EH (cell line): ENCODE data around the gene SLC38A8.

Experiments used
- DNase-seq: peaks from one replicate; pipeline ENCODE4 v3.0.0-alpha.2; 2015; ENCODE audit warnings: low read depth

The SLC38A8 gene

DNA sequence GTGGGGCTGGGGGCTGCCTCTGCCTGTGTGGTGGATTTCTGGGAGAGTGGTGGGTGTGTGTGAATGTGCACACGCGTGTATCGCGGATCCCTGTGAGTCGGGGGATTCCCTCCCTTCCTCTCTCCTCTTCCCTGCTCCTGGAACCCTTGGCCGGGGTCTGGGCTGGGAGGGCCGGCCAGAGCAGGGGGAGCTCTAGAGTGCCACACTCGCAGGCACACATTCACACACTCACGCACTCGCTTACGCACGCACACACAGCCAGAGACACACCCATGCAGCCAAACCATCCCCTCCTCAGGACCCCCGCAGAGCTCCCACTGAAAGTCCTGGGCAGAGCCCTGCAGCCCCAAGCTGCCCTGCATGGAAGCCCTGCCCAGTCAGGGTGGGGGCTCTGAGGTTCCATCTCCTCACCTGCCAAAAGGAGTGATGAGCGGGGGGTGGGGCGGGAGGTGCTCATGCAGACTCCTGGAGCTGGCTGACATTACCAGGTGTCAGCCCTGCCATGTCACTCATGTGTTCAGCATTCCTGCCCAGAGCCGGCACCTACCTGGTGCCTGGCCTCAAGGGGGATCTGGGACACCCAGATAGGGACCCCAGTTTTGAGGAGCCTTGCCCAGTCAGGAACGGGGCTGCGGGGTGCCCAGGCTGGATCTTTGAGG, 72.7 kb downstream of the SLC38A8 start:
- no peak for DNase-seq

DNA sequence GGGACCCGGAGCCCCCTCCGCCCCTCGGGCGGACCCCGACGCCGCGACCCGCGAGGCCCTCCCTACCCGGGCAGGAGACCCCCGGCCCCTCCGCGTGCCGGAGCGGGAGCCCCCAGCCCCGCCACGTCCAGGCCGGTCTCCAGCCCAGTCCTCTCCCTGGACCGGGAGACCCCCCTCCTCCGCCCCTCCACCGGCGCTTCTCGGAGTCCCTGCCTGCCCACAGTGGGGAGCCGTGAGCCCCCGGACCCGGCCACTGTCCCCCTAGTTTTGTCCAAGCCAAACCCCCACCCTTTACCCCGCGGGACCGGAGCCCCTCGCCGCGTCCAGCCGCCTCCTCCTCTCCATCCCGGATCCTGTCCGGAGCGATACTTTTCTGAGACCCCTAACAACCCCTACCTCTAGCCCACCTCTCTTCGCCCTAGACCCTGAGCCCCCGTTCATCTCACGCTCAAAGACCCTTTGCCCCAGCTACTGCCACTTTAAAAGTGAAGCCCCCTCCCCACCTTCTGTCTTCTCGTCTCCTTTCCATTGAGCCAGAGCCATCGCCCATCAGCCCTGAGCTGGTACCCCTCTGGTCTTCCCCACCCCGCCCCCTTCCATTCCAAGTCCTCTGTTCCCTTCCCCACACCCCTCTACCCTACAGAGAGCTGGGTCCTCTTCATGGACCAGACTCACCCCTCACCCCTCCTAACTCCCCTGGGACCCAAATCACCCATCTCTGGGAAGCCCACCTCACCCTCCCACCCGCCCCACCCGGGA, 73.5 kb downstream of the SLC38A8 start:
- no peak for DNase-seq

DNA sequence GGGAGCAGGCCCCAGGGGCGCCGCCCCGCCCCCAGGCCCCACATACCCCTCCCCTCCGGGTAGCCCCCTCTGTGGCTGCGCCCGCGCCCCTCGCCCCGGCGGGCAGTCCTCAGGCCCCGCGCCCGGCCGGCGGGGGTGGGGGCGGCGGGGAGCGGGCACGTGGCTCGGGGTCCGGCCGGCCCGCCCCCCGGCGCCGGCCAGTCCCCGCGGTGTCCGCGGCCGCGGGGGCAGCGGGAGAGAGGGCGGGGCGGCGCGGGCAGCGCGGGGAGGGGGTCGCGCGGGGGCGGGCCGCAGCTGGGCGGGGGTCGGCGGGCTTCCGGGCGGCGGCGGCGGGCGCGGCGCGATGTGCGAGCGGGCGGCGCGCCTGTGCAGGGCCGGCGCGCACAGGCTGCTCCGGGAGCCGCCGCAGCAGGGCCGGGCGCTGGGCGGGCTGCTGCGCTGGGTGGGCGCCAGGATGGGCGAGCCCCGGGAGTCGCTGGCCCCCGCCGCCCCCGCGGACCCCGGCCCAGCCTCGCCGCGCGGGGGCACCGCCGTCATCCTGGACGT, 74.2 kb downstream of the SLC38A8 start:
- no peak for DNase-seq

DNA sequence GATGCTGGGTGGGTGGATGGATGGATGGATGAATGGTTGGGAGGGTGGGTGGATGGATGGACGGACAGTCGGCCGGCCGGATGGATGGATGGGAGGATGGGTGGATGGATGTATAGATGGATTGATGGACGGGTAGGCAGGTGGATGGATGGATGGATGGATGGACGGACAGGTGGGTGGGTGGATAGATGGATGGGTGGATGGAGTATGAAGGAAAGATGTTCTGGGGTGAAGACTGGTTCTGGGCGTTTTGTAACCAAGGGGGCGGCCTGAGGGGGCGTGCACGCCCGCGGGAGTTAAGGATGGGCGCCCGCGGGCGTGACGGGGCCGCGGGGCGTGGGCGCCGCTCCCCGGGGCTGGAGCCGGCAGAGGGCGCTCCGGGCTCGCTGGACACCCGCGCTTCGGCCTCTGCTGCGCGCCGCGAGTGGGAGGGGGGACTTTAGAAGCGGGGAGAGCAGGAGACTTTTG, 74.7 kb downstream of the SLC38A8 start, which contains the start of gene NECAB2:
Gene NECAB2 (plus strand): TSS at position 407 of the 468 bp plus-strand sequence. CDS start 405 bp downstream, outside the sequence.
- DNase-seq, result peak; percentile 37

DNA sequence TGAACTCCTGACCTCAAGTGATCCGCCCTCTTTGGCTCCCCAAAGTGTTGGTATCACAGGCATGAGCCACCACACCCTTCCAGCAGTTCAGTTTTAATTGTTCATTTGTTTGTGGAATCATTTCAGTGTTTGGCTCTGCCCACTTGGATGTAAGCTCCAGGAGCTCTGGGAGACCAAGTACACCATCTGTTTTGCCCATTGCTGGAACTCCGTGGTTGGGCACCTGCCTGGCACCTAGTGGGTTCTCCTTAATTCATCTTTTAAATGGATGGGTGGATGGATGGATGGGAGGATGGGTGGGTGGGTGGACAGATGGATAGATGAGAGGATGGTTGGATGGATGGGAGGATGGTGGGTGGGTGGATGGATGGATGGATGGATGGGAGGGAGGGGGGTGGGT, 75.5 kb downstream of the SLC38A8 start:
- no peak for DNase-seq

DNA sequence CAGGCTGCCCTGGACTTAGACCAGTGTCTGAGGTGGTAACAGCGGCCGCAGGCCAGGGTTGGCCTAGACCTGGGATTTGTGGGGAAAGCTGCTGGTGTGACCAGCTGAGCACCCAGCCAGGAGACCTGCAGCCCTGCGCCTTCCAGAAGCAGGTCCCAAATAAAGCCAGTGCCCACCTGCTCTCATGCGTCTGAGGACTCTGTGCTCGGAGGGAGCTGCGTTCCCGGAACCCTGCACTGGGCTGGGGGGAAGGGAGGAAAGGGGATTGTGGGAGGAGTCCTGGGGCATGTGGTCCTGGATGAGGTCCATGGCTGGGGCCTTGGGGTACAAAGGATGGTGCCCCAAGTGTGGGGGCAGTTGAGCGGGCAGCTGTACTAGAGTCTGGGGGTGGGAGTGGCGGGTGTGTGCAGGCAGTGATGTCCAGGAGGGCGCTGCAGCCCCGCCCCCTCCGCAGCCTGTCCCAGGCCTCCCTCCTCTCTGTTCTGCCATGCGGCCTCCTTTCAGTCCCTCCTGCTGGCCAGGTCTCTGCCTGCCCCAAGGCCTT, 76.4 kb downstream of the SLC38A8 start:
- DNase-seq, result no peak

DNA sequence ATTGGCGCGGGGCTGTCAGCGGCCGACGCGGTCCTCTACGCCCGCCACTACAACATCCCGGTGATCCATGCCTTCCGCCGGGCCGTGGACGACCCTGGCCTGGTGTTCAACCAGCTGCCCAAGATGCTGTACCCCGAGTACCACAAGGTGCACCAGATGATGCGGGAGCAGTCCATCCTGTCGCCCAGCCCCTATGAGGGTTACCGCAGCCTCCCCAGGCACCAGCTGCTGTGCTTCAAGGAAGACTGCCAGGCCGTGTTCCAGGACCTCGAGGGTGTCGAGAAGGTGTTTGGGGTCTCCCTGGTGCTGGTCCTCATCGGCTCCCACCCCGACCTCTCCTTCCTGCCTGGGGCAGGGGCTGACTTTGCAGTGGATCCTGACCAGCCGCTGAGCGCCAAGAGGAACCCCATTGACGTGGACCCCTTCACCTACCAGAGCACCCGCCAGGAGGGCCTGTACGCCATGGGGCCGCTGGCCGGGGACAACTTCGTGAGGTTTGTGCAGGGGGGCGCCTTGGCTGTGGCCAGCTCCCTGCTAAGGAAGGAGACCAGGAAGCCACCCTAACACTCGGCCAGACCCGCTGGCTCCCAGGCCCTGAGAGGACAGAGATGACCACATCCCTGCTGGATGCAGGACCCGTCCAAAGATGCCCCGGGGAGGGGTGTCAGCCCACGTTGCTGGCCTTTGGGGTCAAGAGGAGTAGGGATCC, 77.0 kb downstream of the SLC38A8 start:
- no peak for DNase-seq

DNA sequence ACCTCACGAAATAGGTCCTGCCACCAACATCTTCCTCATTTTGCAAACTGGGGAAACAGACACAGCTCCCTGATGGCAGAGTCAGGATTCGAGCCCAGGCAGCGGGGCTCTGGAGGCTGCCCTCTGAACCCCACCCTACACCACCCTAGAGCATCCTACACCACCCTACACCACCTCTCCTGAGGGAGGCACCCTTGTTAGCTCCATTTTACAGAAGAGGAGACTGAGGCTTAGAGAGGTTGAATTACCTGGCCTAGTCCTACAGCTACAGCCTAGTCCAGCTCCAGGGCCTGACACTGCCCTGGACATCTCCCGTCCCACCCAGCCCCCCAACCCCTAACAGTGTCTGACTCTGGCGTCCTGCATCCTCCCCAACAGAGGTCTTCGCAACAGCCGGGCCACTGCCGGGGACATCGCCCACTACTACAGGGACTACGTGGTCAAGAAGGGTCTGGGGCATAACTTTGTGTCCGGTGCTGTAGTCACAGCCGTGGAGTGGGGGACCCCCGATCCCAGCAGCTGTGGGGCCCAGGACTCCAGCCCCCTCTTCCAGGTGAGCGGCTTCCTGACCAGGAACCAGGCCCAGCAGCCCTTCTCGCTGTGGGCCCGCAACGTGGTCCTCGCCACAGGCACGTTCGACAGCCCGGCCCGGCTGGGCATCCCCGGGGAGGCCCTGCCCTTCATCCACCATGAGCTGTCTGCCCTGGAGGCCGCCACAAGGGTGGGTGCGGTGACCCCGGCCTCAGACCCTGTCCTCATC, 77.7 kb downstream of the SLC38A8 start:
- no peak for DNase-seq

DNA sequence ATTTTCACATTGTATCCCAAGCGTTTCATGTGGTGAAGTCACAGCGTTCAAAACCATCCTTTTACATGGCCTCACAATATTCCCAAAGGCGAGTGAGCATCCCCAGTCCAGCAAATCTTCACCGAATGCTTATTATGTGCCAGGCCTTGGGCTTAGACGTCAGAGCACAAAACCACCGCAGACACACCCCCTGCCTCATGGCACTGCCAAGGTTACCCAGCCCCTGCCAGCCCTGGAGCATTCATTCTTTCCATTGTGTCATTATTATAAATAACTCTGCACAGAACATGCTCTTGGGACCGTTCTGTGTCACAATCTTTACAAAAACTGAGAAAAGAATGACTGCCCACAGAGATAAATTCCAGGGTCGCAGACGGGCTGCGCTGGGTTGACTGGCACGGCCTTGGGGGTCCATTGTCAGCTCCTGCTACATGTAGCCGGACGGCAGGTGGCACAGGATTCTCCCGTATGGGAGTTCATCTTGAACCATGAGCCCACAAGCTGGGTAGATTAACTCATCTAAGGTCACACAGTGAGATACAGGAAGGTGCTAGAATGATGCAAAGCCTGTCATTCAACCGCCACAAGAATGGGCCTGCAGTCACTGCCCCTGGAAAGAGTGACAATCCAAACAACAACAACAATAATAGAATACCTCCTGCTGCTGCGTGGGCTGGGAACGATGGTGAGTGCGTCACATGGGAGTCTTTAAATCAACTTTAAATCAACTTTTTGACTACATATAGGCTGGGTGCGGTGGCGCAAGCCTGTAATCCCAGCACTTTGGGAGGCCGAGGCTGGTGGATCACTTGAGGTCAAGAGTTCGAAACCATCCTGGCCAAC, 79.1 kb downstream of the SLC38A8 start:
- DNase-seq, result no peak

DNA sequence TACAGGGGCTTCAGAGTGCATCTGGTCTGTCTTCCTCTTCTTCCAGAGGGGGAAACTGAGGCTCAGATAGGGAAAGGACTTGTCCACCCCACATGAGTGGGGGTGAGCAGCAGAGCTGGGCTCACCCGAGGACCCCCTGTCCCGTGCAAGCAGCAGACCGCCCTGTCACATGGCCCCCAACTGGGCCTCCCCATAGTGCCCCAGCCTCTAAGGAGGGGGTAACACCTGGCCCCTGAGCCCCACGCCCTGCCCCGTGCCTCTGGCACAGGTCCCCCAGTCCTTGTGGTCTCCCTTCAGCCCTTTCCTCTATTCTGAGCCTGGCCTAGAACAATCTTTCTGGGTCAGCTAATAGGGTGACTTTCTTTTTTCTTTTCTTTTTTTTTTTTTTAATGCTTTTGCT, 81.0 kb downstream of the SLC38A8 start:
- no peak for DNase-seq

DNA sequence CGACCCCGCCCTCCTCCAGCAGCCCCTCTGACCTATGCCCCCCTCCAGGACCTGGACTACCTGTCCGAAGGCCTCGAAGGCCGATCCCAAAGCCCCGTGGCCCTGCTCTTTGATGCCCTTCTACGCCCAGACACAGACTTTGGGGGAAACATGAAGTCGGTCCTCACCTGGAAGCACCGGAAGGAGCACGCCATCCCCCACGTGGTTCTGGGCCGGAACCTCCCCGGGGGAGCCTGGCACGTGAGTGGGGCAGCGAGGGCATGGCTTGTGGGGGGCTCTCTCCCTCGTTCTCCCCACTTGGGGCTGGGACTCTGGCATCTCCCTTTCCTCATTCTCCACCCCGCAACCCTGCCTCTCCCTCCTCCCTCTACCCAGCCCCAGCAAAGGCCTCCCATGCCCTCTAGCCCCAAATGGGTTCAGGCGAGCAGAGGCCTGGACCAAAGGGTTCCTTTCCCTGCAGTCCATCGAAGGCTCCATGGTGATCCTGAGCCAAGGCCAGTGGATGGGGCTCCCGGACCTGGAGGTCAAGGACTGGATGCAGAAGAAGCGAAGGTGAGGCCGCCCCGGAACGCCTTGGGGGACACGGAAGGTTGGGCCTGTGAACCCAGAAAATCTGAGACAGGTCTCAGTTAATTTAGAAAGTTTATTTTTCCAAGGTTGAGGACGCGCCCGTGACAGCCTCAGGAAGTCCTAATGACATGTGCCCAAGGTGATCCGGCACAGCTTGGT, 81.9 kb downstream of the SLC38A8 start:
- DNase-seq, result no peak
